RWPE2 (cell line): ENCODE measurements around the gene RPL41.
"Not testable (repeated sequence)": the region's sequence is repeated elsewhere in the genome, so short reads cannot be mapped to it uniquely, and the experiment has no call there.

Experiments used
- ATAC-seq: fragments of 200-7000 bp; cut with Tn5 transposase; 3 replicates; pipeline ENCODE4 v1.9.1; 2021; ENCODE audit warnings: low read depth
- DNase-seq: peaks from one replicate; pipeline ENCODE4 v3.0.0-alpha.2; 2020; ENCODE audit warnings: low spot score
- H3K27ac ChIP-seq: fragments of 450-650 bp; 2 replicates; pipeline ENCODE4 v1.5.1; 2017; ENCODE audit warnings: mild to moderate bottlenecking; ENCODE audit not compliant: poor library complexity, severe bottlenecking
- H3K27me3 ChIP-seq: fragments of 250-450 bp; sonication (Bioruptor Pico); 2 replicates; pipeline ENCODE4 v1.5.1; 2021; ENCODE audit warnings: mild to moderate bottlenecking, moderate library complexity; ENCODE audit not compliant: insufficient read depth, poor library complexity, severe bottlenecking
- H3K36me3 ChIP-seq: fragments of 250-450 bp; sonication (Bioruptor Pico); 2 replicates; pipeline ENCODE4 v1.5.1; 2020; ENCODE audit warnings: low read depth, mild to moderate bottlenecking, moderate library complexity
- H3K4me1 ChIP-seq: fragments of 250-450 bp; sonication (Bioruptor Pico); 2 replicates; pipeline ENCODE4 v1.5.1; 2021; ENCODE audit warnings: mild to moderate bottlenecking, moderate library complexity; ENCODE audit not compliant: insufficient read depth, poor library complexity, severe bottlenecking
- H3K4me3 ChIP-seq: fragments of 250-450 bp; sonication (Bioruptor Pico); 2 replicates; pipeline ENCODE4 v1.5.1; 2021; ENCODE audit warnings: mild to moderate bottlenecking, moderate library complexity; ENCODE audit not compliant: severe bottlenecking
- H3K9me3 ChIP-seq: fragments of 250-450 bp; sonication (Bioruptor Pico); 2 replicates; pipeline ENCODE4 v1.5.1; 2021; ENCODE audit warnings: mild to moderate bottlenecking, moderate library complexity; ENCODE audit not compliant: severe bottlenecking
- TF ChIP-seq, protein P1 (sequence below): fragments of 450-650 bp; IDR thresholded peaks from one replicate; pipeline ENCODE4 v1.5.1; 2017; ENCODE audit warnings: mild to moderate bottlenecking, moderate library complexity; ENCODE audit not compliant: poor library complexity, severe bottlenecking

The RPL41 gene

DNA sequence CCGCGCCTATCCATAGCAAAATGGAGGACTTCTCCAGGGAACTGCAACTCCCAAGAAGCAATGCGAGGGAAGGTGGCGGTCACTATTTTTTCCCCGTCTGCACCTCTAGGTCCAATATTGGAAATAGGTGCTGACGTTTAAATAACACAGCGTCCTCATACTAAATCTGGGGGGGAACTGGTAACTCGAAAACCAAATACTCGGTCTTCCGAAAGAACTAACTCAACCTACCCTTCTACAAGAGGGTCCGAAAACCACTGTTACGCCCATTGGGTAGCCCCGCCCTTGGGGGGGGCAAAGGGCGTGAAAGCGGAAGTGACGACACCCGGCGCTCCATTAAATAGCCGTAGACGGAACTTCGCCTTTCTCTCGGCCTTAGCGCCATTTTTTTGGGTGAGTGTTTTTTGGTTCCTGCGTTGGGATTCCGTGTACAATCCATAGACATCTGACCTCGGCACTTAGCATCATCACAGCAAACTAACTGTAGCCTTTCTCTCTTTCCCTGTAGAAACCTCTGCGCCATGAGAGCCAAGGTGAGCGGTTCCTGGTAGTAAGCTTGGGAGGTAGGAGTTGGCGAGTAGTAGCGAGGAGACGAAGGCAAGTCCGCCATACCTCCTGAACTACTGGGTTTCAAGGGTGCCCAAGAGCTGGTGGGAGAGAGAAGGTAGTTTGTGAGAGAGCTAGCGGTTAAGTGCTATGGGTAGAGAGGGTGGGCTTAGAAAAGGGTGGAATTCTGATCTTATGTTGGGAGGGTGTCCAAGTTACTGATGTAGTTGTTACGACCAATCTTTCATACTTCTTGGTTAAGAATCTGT is at the start of gene RPL41:
TSS of gene RPL41 (plus strand) at position 367 of the 815 bp plus-strand sequence.
- TF ChIP-seq, protein P1, sequence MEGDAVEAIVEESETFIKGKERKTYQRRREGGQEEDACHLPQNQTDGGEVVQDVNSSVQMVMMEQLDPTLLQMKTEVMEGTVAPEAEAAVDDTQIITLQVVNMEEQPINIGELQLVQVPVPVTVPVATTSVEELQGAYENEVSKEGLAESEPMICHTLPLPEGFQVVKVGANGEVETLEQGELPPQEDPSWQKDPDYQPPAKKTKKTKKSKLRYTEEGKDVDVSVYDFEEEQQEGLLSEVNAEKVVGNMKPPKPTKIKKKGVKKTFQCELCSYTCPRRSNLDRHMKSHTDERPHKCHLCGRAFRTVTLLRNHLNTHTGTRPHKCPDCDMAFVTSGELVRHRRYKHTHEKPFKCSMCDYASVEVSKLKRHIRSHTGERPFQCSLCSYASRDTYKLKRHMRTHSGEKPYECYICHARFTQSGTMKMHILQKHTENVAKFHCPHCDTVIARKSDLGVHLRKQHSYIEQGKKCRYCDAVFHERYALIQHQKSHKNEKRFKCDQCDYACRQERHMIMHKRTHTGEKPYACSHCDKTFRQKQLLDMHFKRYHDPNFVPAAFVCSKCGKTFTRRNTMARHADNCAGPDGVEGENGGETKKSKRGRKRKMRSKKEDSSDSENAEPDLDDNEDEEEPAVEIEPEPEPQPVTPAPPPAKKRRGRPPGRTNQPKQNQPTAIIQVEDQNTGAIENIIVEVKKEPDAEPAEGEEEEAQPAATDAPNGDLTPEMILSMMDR, result no peak
- peak; percentile 32 for ATAC-seq
- peaks cover 32% of the 10 kb centered on the region for H3K36me3 ChIP-seq

DNA sequence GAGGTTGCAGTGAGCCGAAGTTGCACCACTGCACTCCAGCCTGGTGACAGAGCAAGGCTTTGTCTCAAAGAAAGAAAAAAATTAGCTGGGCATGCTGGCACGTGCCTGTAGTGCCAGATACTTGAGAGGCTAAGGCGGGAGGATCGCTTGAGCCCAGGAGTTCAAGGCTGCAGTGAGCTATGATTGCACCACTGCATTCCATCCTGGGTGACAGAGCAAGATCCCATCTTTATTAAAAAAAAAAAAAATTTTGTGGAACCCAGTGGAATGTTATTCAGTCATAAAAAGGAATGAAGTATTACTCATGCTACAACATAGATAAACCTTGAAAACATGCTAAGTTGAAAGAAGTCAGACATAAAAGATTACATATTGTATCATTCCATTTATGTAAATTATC is 44.8 kb upstream of the RPL41 start:
- Histone ChIP-seq H3K36me3 (no peaks in the 10 kb centered on the region), H3K27me3 (no peaks in the 10 kb centered on the region), H3K4me1 (no peaks in the 10 kb centered on the region), H3K9me3 (no peaks in the 10 kb centered on the region), H3K27ac (no peak overlapping the region), H3K4me3 (no peak overlapping the region)
- peak; percentile 67 for ATAC-seq
- TF ChIP-seq, protein P1, result no peak
- DNase-seq, result no peak

More for the DNA sequence above, at the start of gene RPL41:
- Histone ChIP-seq H3K27me3 (no peaks in the 10 kb centered on the region), H3K4me1 (peaks cover 22% of the 10 kb centered on the region), H3K4me3 (peak within 1 kb of the TSS; percentile 62), H3K27ac (peak within 1 kb of the TSS; percentile 89), H3K9me3 (no peaks in the 10 kb centered on the region)
- no peak for DNase-seq

DNA sequence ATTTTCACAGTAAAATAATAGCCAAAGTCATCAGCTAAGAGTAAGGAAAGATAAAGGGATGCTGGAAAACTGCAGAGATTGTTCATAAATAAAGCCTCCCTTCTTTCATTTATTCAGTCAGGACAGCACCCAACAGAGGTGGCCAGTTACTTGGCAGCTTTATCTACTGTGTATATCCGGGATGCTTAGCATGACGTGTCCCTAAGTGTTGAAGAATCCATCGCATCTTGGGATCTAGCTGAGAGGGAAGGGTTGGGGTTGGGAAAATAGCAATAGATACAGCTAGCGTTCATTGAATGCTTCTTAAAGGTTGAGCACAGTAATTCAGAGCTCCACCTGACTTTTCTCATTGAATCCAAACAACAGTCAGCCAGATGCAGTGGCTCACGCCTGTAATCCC is 42.0 kb upstream of the RPL41 start:
- ATAC-seq (no peak), DNase-seq (no peak)
- Histone ChIP-seq H3K27me3 (no peaks in the 10 kb centered on the region), H3K27ac (no peak overlapping the region), H3K9me3 (no peaks in the 10 kb centered on the region), H3K4me1 (peaks cover 4% of the 10 kb centered on the region), H3K4me3 (no peak overlapping the region), H3K36me3 (no peaks in the 10 kb centered on the region)
- TF ChIP-seq, protein P1, result no peak

DNA sequence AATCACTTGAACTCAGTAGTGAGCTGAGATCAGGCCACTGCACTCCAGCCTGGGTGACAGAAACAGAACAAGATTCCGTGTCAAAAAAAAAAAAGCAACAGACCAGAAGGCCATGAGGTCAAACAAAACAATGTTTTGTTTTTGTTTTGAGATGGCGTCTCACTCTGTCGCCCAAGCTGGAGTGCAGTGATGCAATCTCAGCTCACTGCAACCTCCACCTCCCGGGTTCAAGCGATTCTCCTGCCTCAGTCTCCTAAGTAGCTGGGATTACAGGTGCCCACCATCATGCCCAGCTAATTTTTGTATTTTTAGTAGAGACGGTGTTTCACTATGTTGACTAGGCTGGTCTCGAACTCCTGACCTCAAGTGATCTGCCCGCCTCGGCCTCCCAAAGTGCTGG is 38.5 kb upstream of the RPL41 start:
- ATAC-seq, result not testable (repeated sequence)

DNA sequence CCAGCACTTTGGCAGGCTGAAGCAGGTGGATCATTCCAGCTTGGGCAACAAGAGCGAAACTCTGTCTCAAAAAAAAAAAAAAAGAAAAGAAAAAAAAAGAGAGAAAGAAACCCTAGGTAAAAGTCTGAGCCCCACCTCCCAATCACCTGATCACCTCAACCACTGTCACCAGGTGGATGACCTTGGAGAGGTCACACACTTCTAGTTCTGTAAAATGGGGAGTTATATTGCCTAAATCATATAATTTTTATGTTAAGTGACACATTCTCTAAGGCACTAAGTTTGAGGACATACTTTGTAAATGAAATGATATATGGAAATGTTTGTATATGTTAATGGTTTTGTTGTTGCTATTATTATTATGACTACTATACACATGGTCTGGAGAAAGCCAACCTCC is 38.0 kb upstream of the RPL41 start:
- TF ChIP-seq, protein P1, result no peak
- Histone ChIP-seq H3K4me1 (peaks cover 4% of the 10 kb centered on the region), H3K27ac (peak overlapping the region; percentile 72), H3K36me3 (no peaks in the 10 kb centered on the region), H3K4me3 (peak overlapping the region; percentile 57), H3K9me3 (no peaks in the 10 kb centered on the region), H3K27me3 (no peaks in the 10 kb centered on the region)
- DNase-seq, result no peak
- ATAC-seq, result no peak

More for the DNA sequence above, 38.5 kb upstream of the RPL41 start:
- H3K36me3 ChIP-seq, H3K4me3 ChIP-seq, H3K27me3 ChIP-seq, DNase-seq, H3K9me3 ChIP-seq, H3K27ac ChIP-seq, H3K4me1 ChIP-seq: not testable (repeated sequence)
